Measurements from ENCODE around the gene RFTN1. TPM values are rescaled to one million over a fixed set of nuclear protein-coding genes. Genes with fewer than 3 reads are reported as not detected.

The RFTN1 gene
- total RNA-seq, 4 donors from 2014 or later: 11.2 to 39.5 (median 25.6) TPM

DNA sequence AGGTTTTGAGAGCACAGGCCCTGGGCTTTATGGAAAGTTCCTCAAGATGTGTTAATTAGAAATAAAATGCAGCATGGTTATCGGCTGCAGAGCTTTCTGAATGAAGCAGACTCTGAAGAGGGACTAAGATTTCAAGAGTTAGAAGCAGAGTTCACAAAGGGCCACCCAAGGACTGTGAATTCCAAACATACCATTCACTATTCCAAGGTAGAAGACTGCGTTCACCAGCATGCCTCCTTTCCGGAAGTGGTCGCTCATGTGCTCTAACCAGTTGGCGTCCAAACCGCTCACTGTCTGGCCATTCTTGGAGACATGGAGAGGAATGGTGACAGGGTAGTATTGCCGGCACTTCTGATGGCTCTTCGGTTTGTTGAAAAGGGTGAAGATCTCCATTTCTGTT is 143.6 kb downstream of the RFTN1 start:
- intact Hi-C loops (cut with DNase I; ENCODE audit: low total_unique reads): no loop called here
- WGBS, 2 donors: 76 to 86% methylated on average over 8 of the region's 8 CpGs

DNA sequence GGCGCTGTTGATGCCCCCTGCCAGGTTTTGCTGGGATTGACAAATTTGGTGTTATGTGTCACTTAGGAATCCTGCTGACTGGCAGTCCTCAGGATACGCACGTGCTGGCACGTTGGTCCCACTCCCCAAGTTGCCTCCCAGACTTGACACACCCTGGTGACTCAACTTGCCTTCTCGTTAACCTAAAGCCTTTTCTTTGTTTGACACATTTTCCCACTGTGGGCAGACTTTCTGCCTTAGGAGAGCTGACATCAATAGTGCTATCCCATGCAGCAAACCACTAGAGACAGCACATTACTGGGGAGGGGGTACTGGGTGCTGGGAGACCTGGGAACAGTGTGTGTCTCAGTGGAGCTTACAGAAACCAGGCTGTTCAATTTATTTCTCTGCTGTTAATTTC is 144.2 kb downstream of the RFTN1 start:
- WGBS, 2 donors: 46 to 47% methylated on average over 5 of the region's 5 CpGs
- no peak overlapping the region for H3K4me3 ChIP-seq (ENCODE audit: low read depth, poor library complexity, severe bottlenecking)
- intact Hi-C loops (cut with DNase I; ENCODE audit: low total_unique reads): no loop called here
- DNase-seq (ENCODE audit: low spot score in 2 of 2): peak; percentile 69 to 88
- TF ChIP-seq, protein P1, sequence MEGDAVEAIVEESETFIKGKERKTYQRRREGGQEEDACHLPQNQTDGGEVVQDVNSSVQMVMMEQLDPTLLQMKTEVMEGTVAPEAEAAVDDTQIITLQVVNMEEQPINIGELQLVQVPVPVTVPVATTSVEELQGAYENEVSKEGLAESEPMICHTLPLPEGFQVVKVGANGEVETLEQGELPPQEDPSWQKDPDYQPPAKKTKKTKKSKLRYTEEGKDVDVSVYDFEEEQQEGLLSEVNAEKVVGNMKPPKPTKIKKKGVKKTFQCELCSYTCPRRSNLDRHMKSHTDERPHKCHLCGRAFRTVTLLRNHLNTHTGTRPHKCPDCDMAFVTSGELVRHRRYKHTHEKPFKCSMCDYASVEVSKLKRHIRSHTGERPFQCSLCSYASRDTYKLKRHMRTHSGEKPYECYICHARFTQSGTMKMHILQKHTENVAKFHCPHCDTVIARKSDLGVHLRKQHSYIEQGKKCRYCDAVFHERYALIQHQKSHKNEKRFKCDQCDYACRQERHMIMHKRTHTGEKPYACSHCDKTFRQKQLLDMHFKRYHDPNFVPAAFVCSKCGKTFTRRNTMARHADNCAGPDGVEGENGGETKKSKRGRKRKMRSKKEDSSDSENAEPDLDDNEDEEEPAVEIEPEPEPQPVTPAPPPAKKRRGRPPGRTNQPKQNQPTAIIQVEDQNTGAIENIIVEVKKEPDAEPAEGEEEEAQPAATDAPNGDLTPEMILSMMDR (IDR thresholded peaks at IDR 0.05): no peak
- no peak for TF ChIP-seq POLR2A (IDR thresholded peaks at IDR 0.05)

More for the DNA sequence above, 143.6 kb downstream of the RFTN1 start:
- TF ChIP-seq, protein P1 (IDR thresholded peaks at IDR 0.05): no peak
- no peak for TF ChIP-seq POLR2A (IDR thresholded peaks at IDR 0.05)
- H3K4me3 ChIP-seq (ENCODE audit: low read depth, poor library complexity, severe bottlenecking): no peak overlapping the region
- DNase-seq (ENCODE audit: low spot score in 2 of 2): no peak

DNA sequence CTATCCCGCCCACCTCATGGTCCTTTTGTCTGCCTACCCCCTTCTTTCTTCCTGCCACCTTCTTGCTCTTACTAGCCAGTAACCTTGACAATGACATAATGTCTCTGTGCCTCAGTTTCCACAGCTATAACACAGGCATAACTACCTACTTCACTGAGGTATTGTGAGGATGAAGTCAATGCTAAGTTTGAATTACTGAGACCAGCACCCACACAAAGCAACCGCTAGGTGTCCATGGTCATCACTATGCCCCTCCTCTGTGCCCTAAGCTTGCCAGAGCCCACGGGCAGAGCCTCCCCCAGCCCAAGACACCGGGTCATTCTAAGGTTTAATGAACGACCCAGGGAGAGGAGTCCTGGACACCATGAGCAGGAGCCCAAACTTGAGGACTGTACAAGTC is 146.9 kb downstream of the RFTN1 start:
- no peak for TF ChIP-seq POLR2A (IDR thresholded peaks at IDR 0.05)
- TF ChIP-seq, protein P1 (IDR thresholded peaks at IDR 0.05): no peak
- no peak for DNase-seq (ENCODE audit: low spot score in 2 of 2)
- no peak overlapping the region for H3K4me3 ChIP-seq (ENCODE audit: low read depth, poor library complexity, severe bottlenecking)
- intact Hi-C loops (cut with DNase I; ENCODE audit: low total_unique reads): no loop called here
- WGBS, 2 donors: 55 to 78% methylated on average over 5 of the region's 5 CpGs

DNA sequence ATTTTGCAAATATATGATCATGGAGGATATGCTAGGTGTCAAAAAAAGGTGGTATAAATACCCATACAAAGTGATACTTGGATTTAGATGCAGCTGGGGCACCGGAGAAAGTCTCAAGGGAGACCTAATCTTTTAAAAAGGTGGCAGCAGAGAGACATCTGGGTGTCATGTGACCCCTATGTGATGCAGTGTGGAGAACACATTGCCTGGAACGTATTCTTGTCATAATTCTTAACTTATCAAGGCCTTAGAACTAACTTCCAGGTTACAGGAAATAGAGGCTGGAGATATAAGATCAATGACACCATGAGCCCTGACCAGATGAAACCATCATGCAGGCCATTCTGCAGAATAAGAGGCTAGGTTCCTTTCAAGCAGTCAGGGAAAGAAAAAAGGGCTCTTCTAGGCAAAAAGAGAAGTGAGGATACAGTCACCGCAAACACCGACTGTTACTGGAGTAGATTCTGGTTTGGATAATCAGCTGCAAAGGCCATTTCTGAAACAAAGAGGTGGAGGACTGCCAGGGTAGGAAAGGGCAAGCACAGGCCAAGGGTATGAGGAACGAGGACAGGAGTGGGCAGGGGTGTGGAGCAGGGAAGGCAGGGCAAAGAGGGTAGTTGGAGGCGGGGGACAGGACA is 147.9 kb downstream of the RFTN1 start:
- H3K4me3 ChIP-seq (ENCODE audit: low read depth, poor library complexity, severe bottlenecking): no peak overlapping the region
- WGBS, 2 donors: 71 to 87% methylated on average over 6 of the region's 6 CpGs
- no peak for TF ChIP-seq POLR2A (IDR thresholded peaks at IDR 0.05)
- TF ChIP-seq, protein P1 (IDR thresholded peaks at IDR 0.05): no peak
- intact Hi-C loops (cut with DNase I; ENCODE audit: low total_unique reads): no loop called here
- no peak for DNase-seq (ENCODE audit: low spot score in 2 of 2)

DNA sequence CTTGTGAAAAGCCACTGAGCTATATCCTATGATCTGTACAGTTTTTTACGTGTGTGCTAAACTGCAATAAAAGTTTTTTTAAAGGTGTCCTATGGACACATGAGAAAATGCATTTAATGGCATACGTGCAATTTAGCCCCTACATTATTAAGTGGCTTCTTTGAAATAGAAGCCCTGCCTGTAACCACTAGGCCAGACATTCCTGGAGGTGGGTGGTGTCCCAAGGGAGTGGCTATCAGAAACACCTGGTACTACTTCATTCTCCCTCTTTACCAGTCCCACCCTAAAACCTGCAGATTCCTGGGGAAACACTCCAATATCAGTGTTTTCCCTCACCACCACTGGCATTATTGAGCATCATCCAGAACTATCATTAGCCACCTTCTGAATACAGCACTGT is 148.5 kb downstream of the RFTN1 start:
- H3K4me3 ChIP-seq (ENCODE audit: low read depth, poor library complexity, severe bottlenecking): no peak overlapping the region
- intact Hi-C loops (cut with DNase I; ENCODE audit: low total_unique reads): no loop called here
- 68 to 69% methylated on average over 2 of the region's 2 CpGs for WGBS, 2 donors
- no peak for DNase-seq (ENCODE audit: low spot score in 2 of 2)
- TF ChIP-seq POLR2A (IDR thresholded peaks at IDR 0.05): no peak
- TF ChIP-seq, protein P1 (IDR thresholded peaks at IDR 0.05): no peak

DNA sequence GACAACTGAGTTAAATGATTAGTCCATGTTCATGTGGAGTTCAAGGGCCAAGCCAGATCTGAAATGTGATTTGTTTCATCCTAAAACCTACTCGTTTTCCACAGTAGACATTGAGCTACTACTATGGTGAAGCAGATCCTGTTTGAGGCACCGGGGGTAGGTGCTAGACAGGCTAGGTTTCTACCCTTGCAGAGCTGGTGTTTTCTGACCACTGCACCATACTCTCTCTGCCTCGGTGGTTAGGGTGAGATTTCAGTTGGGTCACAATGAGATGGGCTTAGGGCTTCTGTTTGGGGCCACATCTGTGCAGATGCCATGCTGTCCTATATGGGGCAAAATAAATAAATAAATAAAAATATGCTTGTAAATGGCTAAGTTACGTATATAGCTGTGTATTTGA is 149.2 kb downstream of the RFTN1 start:
- 90 to 91% methylated on average over 4 of the region's 4 CpGs for WGBS, 2 donors
- H3K4me3 ChIP-seq (ENCODE audit: low read depth, poor library complexity, severe bottlenecking): no peak overlapping the region
- TF ChIP-seq, protein P1 (IDR thresholded peaks at IDR 0.05): no peak
- no peak for TF ChIP-seq POLR2A (IDR thresholded peaks at IDR 0.05)
- DNase-seq (ENCODE audit: low spot score in 2 of 2): no peak
- intact Hi-C loops (cut with DNase I; ENCODE audit: low total_unique reads): no loop called here

Data from lower leg skin (tissue), 4 donors.